ENCODE data around the gene KRT6A.
"Not testable (repeated sequence)": the region's sequence is repeated elsewhere in the genome, so short reads cannot be mapped to it uniquely, and the experiment has no call there.

KRT6A gene

GRCh38 chr12:52524241-52524897, 31.3 kb upstream of the KRT6A start:
- no peak for DNase-seq

GRCh38 chr12:52523824-52524223, 30.8 kb upstream of the KRT6A start:
- DNase-seq, result no peak

GRCh38 chr12:52522346-52523011, 29.4 kb upstream of the KRT6A start:
- no peak for DNase-seq

- DNase-seq, result no peak
Measured at GRCh38 chr12:52521568-52522266, 28.7 kb upstream of the KRT6A start.

- no peak for DNase-seq
Measured at GRCh38 chr12:52521175-52521567, 28.1 kb upstream of the KRT6A start.

- DNase-seq, result no peak
Measured at GRCh38 chr12:52519826-52520662, 27.0 kb upstream of the KRT6A start, which contains the start of gene KRT5. Gene KRT5, minus strand, starts transcription at chr12:52520394. Its CDS starts 98 bp downstream, at chr12:52520296.

GRCh38 chr12:52519387-52519703, 26.3 kb upstream of the KRT6A start:
- DNase-seq, result no peak

- DNase-seq, result no peak
Measured at GRCh38 chr12:52518574-52519386, 25.7 kb upstream of the KRT6A start.

- DNase-seq, result no peak
Measured at GRCh38 chr12:52517888-52518287, 24.8 kb upstream of the KRT6A start.

GRCh38 chr12:52517005-52517835, 24.2 kb upstream of the KRT6A start:
- DNase-seq, result no peak

GRCh38 chr12:52515927-52516831, 23.1 kb upstream of the KRT6A start:
- no peak for DNase-seq

GRCh38 chr12:52515319-52515646, 22.2 kb upstream of the KRT6A start:
- DNase-seq, result no peak

- no peak for DNase-seq
Measured at GRCh38 chr12:52514471-52515318, 21.6 kb upstream of the KRT6A start.

- DNase-seq, result no peak
Measured at GRCh38 chr12:52513736-52514135, 20.7 kb upstream of the KRT6A start.

- DNase-seq, result no peak
Measured at GRCh38 chr12:52508211-52508610, 15.2 kb upstream of the KRT6A start.

GRCh38 chr12:52506858-52507715, 14.0 kb upstream of the KRT6A start:
- peak; percentile 35 for DNase-seq

GRCh38 chr12:52502877-52503276, 9.8 kb upstream of the KRT6A start:
- no peak for DNase-seq

GRCh38 chr12:52501490-52501889, 8.4 kb upstream of the KRT6A start:
- no peak for DNase-seq

GRCh38 chr12:52500574-52500973, 7.5 kb upstream of the KRT6A start:
- not testable (repeated sequence) for DNase-seq

Measured in HCEC 1CT (cell line).